ENCODE data around the gene ISG20.

- TF ChIP-seq, protein P1, sequence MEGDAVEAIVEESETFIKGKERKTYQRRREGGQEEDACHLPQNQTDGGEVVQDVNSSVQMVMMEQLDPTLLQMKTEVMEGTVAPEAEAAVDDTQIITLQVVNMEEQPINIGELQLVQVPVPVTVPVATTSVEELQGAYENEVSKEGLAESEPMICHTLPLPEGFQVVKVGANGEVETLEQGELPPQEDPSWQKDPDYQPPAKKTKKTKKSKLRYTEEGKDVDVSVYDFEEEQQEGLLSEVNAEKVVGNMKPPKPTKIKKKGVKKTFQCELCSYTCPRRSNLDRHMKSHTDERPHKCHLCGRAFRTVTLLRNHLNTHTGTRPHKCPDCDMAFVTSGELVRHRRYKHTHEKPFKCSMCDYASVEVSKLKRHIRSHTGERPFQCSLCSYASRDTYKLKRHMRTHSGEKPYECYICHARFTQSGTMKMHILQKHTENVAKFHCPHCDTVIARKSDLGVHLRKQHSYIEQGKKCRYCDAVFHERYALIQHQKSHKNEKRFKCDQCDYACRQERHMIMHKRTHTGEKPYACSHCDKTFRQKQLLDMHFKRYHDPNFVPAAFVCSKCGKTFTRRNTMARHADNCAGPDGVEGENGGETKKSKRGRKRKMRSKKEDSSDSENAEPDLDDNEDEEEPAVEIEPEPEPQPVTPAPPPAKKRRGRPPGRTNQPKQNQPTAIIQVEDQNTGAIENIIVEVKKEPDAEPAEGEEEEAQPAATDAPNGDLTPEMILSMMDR (IDR thresholded peaks at IDR 0.05), result no peak
- no peak for TF ChIP-seq EP300 (IDR thresholded peaks at IDR 0.05)
Measured at GRCh38 chr15:88663141-88663621, 24.4 kb downstream of the ISG20 start.

Measured in sigmoid colon (tissue), 4 donors.